Neural cell (in vitro differentiated cells): ENCODE data around the gene EMC10. TPM values are rescaled to one million over a fixed set of nuclear protein-coding genes. Genes with fewer than 3 reads are reported as not detected.

Experiments
- H2AFZ ChIP-seq: fragments of 200-600, 300-800 bp; sonication (generic), shearing (Covaris generic); 2 replicates; pipeline ENCODE4 v1.6.0; 2014; ENCODE audit warnings: low read depth, mild to moderate bottlenecking, antibody characterized with exemption, low read length, moderate library complexity
- H3F3A ChIP-seq: fragments of 200-600 bp; shearing (Covaris generic); 2 replicates; pipeline ENCODE4 v1.6.1; 2016; ENCODE audit warnings: mild to moderate bottlenecking, moderate library complexity, mixed read lengths, antibody characterized with exemption, low read length; ENCODE audit not compliant: insufficient read depth, poor library complexity, severe bottlenecking
- H3K27ac ChIP-seq: fragments of 200-600, 300-800 bp; sonication (generic), shearing (Covaris generic); 2 replicates; pipeline ENCODE4 v1.5.1; 2014; ENCODE audit warnings: mild to moderate bottlenecking, low read length, moderate library complexity
- H3K27me3 ChIP-seq: fragments of 300-800, 200-600 bp; sonication (generic), shearing (Covaris generic); 2 replicates; pipeline ENCODE4 v1.6.0; 2014; ENCODE audit warnings: mild to moderate bottlenecking, low read depth, low read length, moderate library complexity; ENCODE audit not compliant: insufficient read depth
- H3K36me3 ChIP-seq: fragments of 300-800, 200-600 bp; sonication (generic), shearing (Covaris generic); 2 replicates; pipeline ENCODE4 v1.5.1; 2014; ENCODE audit warnings: mild to moderate bottlenecking, antibody characterized with exemption, low read length, moderate library complexity; ENCODE audit not compliant: insufficient read depth
- H3K4me2 ChIP-seq: fragments of 300-800, 200-600 bp; sonication (generic), shearing (Covaris generic); 2 replicates; pipeline ENCODE4 v1.6.0; 2014; ENCODE audit warnings: mild to moderate bottlenecking, low read length
- H3K4me3 ChIP-seq: fragments of 300-800, 200-600 bp; sonication (generic), shearing (Covaris generic); 2 replicates; pipeline ENCODE4 v1.5.1; 2014; ENCODE audit warnings: mild to moderate bottlenecking, low read length, moderate library complexity
- H3K79me2 ChIP-seq: fragments of 200-600 bp; shearing (Covaris generic); replicated peaks from 2 replicates; pipeline ENCODE4 v1.6.0; 2014; ENCODE audit warnings: mild to moderate bottlenecking, low read length, moderate library complexity; ENCODE audit not compliant: insufficient read depth
- H3K9ac ChIP-seq: fragments of 300-800, 200-600 bp; sonication (generic), shearing (Covaris generic); 2 replicates; pipeline ENCODE4 v1.6.1; 2016; ENCODE audit warnings: mild to moderate bottlenecking, low read length, mixed read lengths
- H3K9me2 ChIP-seq: fragments of 200-600 bp; shearing (Covaris generic); 2 replicates; pipeline ENCODE4 v1.6.1; 2016; ENCODE audit warnings: mild to moderate bottlenecking, low read length, mixed read lengths; ENCODE audit not compliant: insufficient read depth
- H3K9me3 ChIP-seq: fragments of 200-600, 300-800 bp; sonication (generic), shearing (Covaris generic); 2 replicates; pipeline ENCODE4 v1.6.1; 2016; ENCODE audit warnings: mild to moderate bottlenecking, mixed run types, low read length, moderate library complexity, mixed read lengths
- H4K20me1 ChIP-seq: fragments of 200-600 bp; shearing (Covaris generic); 2 replicates; pipeline ENCODE4 v1.6.1; 2016; ENCODE audit warnings: mild to moderate bottlenecking, mixed run types; ENCODE audit not compliant: insufficient read depth
- CTCF ChIP-seq: fragments of 450-650 bp; IDR thresholded peaks from 2 replicates; pipeline ENCODE4 v1.5.1; 2014; ENCODE audit warnings: antibody characterized with exemption, mild to moderate bottlenecking, moderate library complexity; ENCODE audit not compliant: poor library complexity, severe bottlenecking
- EP300 ChIP-seq: fragments of 450-650 bp; conservative IDR thresholded peaks from 2 replicates; pipeline ENCODE4 v1.6.1; 2014; ENCODE audit warnings: antibody characterized with exemption, mild to moderate bottlenecking, moderate library complexity; ENCODE audit not compliant: poor library complexity, severe bottlenecking
- EZH2 ChIP-seq: fragments of 200-600, 300-800 bp; shearing (Covaris generic), sonication (generic); IDR thresholded peaks from 2 replicates; pipeline ENCODE4 v1.6.1; 2014; ENCODE audit warnings: antibody characterized with exemption, low read length, borderline replicate concordance, mild to moderate bottlenecking; ENCODE audit not compliant: insufficient read depth, poor library complexity, severe bottlenecking
- MXI1 ChIP-seq: fragments of 450-650 bp; conservative IDR thresholded peaks from 2 replicates; pipeline ENCODE4 v1.6.1; 2014; ENCODE audit warnings: antibody characterized with exemption, mild to moderate bottlenecking; ENCODE audit not compliant: poor library complexity, severe bottlenecking
- POLR2AphosphoS5 ChIP-seq: IDR thresholded peaks from 2 replicates; pipeline ENCODE4 v1.6.1; 2012
- RAD21 ChIP-seq: fragments of 450-650 bp; conservative IDR thresholded peaks from 2 replicates; pipeline ENCODE4 v1.6.1; 2014; ENCODE audit warnings: antibody characterized with exemption, mild to moderate bottlenecking, moderate library complexity
- SMC3 ChIP-seq: fragments of 450-650 bp; conservative IDR thresholded peaks from 2 replicates; pipeline ENCODE4 v1.6.1; 2014; ENCODE audit warnings: antibody characterized with exemption, mild to moderate bottlenecking, moderate library complexity; ENCODE audit not compliant: poor library complexity
- TAF1 ChIP-seq: IDR thresholded peaks from 2 replicates; pipeline ENCODE4 v1.6.1; 2012; ENCODE audit warnings: low read depth
- polyA plus RNA-seq: library from polyadenylated mRNA; depleted of rRNA; stranded (reverse); fragments of >200 nt; gene quantifications from 2 replicates; pipeline ENCODE4 v1.2.3, GENCODE V29; 2014
- TF ChIP-seq, protein P1 (sequence below): IDR thresholded peaks from 2 replicates; pipeline ENCODE4 v1.6.1; 2012; ENCODE audit warnings: borderline replicate concordance

Gene EMC10
- polyA plus RNA-seq, 1 donor from 2014 or later = 233 TPM

DNA sequence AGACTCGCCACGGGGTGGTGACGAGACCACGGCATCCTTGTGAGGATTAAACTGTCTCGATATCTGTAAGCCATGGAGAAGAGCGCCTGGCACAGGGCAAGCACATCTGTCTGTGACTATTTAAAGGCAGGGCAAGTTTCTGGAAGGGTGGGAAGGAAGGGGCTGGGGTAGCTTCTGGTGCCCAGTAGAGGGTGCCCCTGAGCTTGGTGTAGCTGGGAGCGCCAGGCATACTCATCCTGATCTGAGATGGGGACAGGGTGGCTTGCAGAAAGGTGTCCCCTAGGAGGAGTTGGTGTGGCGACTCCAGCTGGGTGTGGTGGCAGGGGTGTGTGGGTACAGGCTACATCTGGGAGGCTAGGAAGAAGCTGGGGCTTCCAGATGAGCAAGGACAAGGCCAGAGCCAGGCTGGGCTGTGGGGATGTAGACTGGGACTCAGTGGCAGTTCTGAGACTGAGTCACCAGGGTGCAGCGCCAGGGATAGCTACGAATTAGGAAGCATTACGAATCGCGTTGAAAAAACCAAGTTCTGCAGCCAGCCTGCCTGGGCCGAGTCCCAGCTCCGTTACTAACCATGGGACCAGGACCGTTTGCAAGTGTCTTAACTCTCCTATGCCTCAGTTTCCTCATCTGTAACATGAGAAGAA, 60.5 kb downstream of the EMC10 start:
- Histone ChIP-seq H3K27me3 (no peaks in the 10 kb centered on the region), H3K9me3 (no peaks in the 10 kb centered on the region), H3K9ac (no peak overlapping the region), H3K36me3 (peaks cover 7% of the 10 kb centered on the region), H3K79me2 (peaks cover 53% of the 10 kb centered on the region), H3K4me3 (no peak overlapping the region), H3K27ac (no peak overlapping the region), H3K9me2 (no peaks in the 10 kb centered on the region), H4K20me1 (no peaks in the 10 kb centered on the region), H3K4me2 (no peak overlapping the region), H3F3A (no peaks in the 10 kb centered on the region), H2AFZ (no peak overlapping the region)
- TF ChIP-seq SMC3 = no peak
- TF ChIP-seq, protein P1, sequence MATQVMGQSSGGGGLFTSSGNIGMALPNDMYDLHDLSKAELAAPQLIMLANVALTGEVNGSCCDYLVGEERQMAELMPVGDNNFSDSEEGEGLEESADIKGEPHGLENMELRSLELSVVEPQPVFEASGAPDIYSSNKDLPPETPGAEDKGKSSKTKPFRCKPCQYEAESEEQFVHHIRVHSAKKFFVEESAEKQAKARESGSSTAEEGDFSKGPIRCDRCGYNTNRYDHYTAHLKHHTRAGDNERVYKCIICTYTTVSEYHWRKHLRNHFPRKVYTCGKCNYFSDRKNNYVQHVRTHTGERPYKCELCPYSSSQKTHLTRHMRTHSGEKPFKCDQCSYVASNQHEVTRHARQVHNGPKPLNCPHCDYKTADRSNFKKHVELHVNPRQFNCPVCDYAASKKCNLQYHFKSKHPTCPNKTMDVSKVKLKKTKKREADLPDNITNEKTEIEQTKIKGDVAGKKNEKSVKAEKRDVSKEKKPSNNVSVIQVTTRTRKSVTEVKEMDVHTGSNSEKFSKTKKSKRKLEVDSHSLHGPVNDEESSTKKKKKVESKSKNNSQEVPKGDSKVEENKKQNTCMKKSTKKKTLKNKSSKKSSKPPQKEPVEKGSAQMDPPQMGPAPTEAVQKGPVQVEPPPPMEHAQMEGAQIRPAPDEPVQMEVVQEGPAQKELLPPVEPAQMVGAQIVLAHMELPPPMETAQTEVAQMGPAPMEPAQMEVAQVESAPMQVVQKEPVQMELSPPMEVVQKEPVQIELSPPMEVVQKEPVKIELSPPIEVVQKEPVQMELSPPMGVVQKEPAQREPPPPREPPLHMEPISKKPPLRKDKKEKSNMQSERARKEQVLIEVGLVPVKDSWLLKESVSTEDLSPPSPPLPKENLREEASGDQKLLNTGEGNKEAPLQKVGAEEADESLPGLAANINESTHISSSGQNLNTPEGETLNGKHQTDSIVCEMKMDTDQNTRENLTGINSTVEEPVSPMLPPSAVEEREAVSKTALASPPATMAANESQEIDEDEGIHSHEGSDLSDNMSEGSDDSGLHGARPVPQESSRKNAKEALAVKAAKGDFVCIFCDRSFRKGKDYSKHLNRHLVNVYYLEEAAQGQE = no peak
- TF ChIP-seq POLR2AphosphoS5 = no peak
- no peak for TF ChIP-seq EP300
- TF ChIP-seq TAF1 = no peak
- TF ChIP-seq MXI1 = no peak
- no peak for TF ChIP-seq EZH2
- no peak for TF ChIP-seq CTCF
- TF ChIP-seq RAD21 = no peak

- H3F3A ChIP-seq = no peaks in the 10 kb centered on the region
- H3K9ac ChIP-seq = no peak overlapping the region
- H3K36me3 ChIP-seq = peaks cover 6% of the 10 kb centered on the region
- peaks cover 53% of the 10 kb centered on the region for H3K79me2 ChIP-seq
- no peak overlapping the region for H3K4me3 ChIP-seq
- H3K4me2 ChIP-seq = no peak overlapping the region
- TF ChIP-seq POLR2AphosphoS5 (no peak), MXI1 (no peak), RAD21 (no peak), EZH2 (no peak), CTCF (no peak), TAF1 (no peak), SMC3 (no peak), EP300 (no peak)
- TF ChIP-seq, protein P1 = no peak
- no peaks in the 10 kb centered on the region for H3K27me3 ChIP-seq
- H2AFZ ChIP-seq = no peak overlapping the region
- H3K27ac ChIP-seq = no peak overlapping the region
- H3K9me2 ChIP-seq = no peaks in the 10 kb centered on the region
- no peaks in the 10 kb centered on the region for H4K20me1 ChIP-seq
- no peaks in the 10 kb centered on the region for H3K9me3 ChIP-seq
Measured at GRCh38 chr19:50537306-50537685, 61.0 kb downstream of the EMC10 start.
